ENCODE data around the gene PCDH8.

The PCDH8 gene, protein sequence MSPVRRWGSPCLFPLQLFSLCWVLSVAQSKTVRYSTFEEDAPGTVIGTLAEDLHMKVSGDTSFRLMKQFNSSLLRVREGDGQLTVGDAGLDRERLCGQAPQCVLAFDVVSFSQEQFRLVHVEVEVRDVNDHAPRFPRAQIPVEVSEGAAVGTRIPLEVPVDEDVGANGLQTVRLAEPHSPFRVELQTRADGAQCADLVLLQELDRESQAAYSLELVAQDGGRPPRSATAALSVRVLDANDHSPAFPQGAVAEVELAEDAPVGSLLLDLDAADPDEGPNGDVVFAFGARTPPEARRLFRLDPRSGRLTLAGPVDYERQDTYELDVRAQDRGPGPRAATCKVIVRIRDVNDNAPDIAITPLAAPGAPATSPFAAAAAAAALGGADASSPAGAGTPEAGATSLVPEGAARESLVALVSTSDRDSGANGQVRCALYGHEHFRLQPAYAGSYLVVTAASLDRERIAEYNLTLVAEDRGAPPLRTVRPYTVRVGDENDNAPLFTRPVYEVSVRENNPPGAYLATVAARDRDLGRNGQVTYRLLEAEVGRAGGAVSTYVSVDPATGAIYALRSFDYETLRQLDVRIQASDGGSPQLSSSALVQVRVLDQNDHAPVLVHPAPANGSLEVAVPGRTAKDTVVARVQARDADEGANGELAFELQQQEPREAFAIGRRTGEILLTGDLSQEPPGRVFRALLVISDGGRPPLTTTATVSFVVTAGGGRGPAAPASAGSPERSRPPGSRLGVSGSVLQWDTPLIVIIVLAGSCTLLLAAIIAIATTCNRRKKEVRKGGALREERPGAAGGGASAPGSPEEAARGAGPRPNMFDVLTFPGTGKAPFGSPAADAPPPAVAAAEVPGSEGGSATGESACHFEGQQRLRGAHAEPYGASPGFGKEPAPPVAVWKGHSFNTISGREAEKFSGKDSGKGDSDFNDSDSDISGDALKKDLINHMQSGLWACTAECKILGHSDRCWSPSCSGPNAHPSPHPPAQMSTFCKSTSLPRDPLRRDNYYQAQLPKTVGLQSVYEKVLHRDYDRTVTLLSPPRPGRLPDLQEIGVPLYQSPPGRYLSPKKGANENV

GRCh38 chr13:52848455-52849195 lies at the start of gene PCDH8:
PCDH8 (minus strand) TSS chr13:52848640; CDS start chr13:52848436, 204 bp downstream.
- no peak for DNase-seq

DNA sequence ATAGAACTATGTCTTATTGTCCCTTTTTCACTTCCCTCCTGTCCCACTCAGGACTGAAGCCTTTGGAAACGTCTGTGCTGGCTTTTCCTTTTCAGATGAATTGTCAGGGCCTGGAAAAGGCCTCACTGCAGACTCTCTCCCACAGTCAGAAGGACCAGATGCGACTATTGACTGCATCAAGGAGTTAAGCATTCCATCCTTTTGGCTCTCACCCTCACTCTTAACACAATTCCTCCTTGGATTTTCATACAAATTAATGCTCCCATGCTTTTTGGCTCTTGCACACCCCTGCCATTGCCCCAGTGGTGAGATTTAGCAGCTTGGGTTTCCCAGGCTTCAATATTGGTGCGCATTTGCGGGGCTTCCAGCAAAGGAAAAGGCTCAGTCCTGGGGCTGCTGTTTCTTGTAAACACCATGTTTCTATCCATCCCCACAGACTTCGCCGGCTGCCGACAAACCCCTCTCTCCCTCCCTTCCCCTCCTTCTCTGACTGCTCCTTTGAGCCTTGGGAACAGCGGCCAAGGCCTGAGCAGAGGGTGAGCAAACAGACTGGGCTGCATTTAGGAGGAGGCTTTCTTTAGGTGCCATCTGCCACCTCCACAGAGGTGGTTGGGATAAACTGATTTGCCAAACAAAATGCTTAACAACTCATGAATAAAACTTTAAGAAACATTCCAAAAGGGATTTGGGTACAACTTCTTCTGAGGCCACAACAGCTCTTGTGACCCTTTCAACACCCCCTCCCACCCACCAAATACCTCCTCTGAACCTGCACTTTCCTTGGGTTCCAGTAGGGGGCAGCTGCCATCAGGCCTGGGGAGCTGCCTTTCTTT lies 48.6 kb upstream of the PCDH8 start:
- peak; percentile 18 for DNase-seq

DNA sequence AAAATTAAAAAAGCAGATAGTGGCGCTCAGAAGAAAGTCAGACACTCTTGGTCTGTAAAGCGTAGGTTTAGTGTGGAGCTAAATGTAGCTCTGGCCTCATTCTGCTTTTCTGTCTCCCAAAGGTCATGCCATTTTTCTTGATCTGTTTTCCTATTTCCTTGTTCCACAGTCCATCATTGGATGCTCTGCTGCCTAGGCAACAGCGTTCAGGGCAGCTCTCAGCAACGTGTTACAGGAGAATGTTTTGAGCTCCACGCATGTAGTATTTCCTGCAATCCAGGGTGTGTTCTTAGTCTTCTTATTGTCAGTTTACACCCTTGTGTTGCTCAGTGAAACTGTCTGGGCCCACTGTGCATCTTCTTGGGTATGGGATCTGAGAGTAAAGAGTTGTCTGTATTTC lies 46.0 kb upstream of the PCDH8 start:
- DNase-seq: no peak

DNA sequence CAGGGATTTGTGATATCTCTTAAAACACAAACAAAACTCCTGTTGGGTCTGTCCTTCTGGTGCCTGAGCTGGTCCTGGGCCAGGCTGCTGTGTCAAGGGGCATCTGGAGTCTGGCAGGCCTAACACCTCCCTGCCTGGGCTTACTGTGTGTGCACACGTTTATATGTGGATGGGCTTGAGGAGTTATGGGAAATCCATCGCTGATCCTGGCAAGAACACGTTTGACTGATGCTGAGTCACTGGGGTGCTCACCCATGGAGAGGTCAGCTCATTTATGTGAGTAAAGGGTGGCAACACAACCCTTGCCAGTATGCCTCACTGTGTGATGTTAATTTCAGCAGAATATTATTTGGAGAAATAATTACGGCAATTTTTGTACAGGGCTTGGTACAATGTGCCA lies 44.5 kb upstream of the PCDH8 start:
- no peak for DNase-seq

GRCh38 chr13:52891706-52892105 lies 43.3 kb upstream of the PCDH8 start:
- DNase-seq: no peak

DNA sequence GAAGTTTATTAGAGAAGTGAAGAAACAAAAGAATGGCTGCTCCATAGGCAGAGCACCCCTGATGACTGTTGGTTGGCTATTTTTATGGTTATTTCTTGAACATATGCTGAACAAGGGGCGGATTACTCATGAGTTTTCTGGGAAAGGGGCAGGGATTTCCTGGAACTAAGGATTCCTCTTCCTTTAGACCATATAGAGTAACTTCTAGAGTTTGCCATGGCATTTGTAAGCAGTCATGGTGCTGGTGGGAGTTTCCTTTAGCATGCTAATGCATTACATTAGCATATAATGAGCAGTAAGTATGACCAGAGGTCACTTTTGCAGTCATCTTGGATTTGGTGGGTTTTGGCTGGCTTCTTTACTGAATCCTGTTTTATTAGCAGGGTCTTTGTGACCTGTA lies 38.7 kb upstream of the PCDH8 start:
- no peak for DNase-seq

GRCh38 chr13:52885141-52885540 lies 36.7 kb upstream of the PCDH8 start:
- no peak for DNase-seq

DNA sequence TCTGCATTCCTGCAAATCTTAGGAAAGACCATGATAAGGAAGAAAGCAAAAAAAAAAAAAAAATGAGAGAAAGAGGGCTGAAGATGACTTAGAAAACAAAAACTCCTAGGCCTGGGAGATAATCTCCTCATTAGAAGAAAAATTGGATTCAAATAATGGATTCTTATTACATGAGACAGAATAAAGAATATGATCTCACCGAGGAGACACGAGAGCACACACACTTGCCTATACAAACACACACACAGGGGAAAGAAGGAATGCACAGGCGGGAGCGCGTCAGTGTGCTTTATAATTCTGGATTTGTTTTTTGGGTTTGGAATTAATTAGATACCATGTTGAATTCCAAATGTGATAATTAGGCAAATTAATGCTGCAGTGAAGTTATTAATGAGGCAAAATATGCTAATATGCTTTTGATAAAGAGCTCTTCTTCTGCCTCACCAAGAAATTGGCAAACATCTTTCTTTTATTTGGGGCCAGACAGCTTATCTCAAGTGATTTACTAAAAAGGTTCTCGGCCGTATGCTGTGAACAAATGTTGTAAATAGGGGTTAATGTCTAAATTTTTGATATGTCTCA lies 36.1 kb upstream of the PCDH8 start:
- DNase-seq: no peak

- no peak for DNase-seq
Observed at GRCh38 chr13:52882785-52883184, 34.3 kb upstream of the PCDH8 start.

DNA sequence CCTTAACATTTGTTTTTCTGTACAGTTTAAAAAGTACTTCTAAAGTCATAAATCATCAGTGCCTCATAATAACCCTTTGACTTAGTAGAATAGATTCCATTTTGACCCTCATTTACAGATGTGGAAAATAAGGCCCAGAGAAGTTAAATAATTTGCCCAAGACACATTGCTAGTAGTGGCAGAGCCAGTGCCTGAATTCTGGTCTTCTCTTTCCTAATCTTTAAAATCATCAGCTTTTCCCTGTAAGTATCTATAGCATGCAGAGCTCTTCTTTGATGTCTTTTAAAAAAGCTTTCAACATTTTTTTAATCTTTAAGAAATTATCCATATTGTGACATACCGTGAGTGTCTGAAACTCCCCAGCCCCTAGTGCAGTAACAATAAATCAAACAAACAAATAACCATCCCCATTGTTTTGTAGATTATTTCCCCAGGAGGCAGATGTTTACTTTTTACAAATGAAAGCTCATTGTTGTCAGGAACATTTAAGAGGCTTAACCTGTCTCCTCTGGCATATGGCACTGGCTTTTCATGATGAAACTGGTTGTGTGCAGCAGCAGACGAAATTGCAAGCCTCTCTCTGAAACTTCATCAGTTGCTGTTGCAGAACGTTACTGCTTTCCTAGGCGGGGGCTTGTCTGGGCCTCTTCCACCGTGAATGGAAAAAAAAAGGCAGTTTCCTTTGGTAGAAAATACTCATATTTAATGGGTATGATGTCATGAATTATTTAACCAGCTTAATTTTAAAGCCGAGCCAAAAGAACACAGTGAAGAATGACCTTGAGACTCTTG lies 31.7 kb upstream of the PCDH8 start:
- DNase-seq: no peak

DNA sequence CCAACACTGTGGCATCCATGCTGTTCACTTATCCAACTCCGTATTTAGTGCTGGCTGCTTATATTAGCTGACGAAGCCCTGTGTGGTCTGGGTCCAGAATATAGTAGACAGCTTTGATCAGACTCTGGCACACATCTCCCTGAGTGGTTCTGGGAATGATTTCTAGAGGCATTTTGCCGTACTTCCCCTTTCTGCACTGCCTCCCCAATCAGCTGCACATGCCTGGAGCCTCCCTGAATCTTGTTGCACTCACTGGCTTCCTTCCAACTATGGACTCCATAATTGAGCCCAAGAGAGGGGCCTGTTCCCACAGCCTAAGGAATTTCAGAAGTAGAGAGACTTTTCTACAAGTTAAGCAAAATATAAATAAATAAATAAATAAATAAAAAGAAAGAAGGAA lies 30.4 kb upstream of the PCDH8 start:
- DNase-seq: no peak

DNA sequence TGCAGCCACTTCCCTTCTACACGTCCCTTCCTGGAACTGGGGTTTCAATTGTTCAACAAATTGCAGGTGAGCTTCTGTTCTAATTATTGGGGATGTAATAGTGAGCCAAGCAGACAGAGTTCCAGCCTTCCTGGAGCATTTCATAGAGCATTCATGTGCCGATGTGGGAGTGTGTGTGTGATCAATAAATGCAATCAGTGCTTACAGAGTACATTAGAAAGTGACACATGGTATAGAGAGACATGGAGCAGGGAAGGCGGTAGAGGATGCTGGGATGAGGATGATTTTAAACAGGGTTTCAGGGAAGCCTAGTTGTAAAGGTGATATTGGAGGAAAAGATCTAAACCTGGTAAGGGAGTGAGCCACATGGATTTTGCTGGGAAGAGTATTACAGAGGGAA lies 21.7 kb upstream of the PCDH8 start:
- no peak for DNase-seq

DNA sequence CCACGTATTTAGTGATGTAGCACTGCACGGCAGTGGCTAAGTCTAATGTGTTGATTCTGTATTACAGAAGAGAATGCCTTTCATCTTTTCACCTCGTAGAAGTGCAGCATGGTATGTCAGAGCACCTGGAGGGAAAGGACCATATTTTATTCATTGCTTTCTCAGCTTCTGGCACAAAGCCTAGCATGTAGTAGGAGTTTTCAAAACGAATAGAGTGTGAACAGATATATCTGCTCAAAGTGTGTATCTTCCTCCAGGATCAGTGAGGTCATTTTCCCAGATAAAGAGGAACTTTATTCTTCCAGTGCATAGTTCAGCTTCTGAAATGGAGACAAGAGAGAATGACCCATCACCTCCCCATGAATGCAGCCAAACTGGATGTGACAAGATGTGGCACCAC lies 21.2 kb upstream of the PCDH8 start:
- DNase-seq: no peak

DNA sequence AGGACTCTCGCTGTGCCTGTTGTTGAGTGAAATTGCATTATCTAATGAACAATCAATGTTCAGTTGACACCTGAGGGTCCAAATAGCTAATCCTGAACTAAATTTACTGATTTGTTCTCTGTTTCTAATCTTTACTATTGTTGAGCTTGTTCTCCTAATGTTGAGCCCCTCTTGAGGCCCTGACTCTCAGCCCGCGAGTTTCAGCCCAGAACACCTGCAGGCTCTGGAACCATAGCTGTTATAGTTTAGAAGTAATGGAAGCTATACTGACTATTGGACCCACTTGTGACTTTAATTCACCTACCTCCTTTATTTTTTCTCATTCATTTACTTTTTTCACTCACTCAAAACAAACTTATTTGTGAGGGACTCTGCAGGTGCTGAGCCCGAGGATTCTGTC lies 20.6 kb upstream of the PCDH8 start:
- no peak for DNase-seq

GRCh38 chr13:52868190-52868589 lies 19.8 kb upstream of the PCDH8 start:
- peak; percentile 46 for DNase-seq

DNA sequence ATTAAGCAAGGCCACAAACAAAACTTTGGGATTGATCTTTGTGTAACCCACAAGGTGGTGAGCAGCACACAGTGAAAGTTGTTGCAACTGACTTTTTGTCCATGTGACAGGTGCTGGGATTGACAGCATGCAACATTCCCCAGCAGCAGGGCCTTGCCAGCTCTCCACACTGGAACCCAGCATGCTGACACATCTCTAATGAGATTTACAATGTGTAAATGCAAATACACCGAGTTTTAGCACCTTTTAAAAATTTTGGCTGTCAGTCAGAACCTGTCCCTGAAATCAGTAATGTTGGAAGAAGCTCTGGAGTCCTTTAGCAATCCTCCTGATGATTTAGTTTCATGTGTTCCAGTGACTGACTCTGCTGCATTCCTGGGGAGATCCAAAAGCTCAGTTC lies 16.5 kb upstream of the PCDH8 start:
- no peak for DNase-seq

GRCh38 chr13:52862358-52863206 lies 14.1 kb upstream of the PCDH8 start:
- DNase-seq: no peak

DNA sequence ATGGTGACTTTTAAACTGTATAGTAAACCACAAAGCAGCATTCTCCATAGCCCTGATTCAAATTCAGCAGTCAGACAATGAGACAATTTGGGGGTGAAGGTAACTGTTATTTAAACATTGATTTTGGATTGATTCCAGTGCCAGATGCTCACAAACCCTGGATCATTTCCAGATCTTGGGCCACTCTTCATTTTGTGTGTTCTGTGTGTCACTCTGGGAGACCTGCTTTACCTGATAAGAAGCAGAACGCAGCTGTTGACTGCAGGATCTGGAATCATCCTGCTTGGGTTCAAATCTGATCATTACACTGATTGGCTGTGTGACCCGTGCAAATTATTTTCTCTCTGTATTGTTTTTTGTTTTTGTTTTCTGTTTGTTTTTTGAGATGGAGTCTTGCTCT lies 4.0 kb upstream of the PCDH8 start:
- DNase-seq: no peak

- peak; percentile 73 for DNase-seq
Observed at GRCh38 chr13:52851137-52851962, 2.9 kb upstream of the PCDH8 start.

All from activated CD4-positive, alpha-beta T cell treated with anti-CD3 and anti-CD28 coated beads, Interleukin-2, amount 50 U/mL, for 16 hours (primary cell).